ENCODE data around the gene ACAD9. TPM values are rescaled to one million over a fixed set of nuclear protein-coding genes. Genes with fewer than 3 reads are reported as not detected.

ACAD9 gene
- total RNA-seq, 1 experiment from 2014 or later = 76.5 TPM

GRCh38 chr3:128942161-128942952, 62.9 kb downstream of the ACAD9 start:
- ChIA-PET CTCF (interaction anchor here (0.6 to 0.7 kb wide), 4 partner anchors 282 to 438 kb away, joined by 3 to 7 read pairs (median 4); no protein-coding TSS in a partner anchor), POLR2A (ENCODE audit: unreplicated experiment) (interaction anchor here (0.7 kb wide), 2 partner anchors 287 to 293 kb away, joined by 3 to 11 read pairs; no protein-coding TSS in a partner anchor)
- DNase-seq = peak; percentile 79 to 81

DNA sequence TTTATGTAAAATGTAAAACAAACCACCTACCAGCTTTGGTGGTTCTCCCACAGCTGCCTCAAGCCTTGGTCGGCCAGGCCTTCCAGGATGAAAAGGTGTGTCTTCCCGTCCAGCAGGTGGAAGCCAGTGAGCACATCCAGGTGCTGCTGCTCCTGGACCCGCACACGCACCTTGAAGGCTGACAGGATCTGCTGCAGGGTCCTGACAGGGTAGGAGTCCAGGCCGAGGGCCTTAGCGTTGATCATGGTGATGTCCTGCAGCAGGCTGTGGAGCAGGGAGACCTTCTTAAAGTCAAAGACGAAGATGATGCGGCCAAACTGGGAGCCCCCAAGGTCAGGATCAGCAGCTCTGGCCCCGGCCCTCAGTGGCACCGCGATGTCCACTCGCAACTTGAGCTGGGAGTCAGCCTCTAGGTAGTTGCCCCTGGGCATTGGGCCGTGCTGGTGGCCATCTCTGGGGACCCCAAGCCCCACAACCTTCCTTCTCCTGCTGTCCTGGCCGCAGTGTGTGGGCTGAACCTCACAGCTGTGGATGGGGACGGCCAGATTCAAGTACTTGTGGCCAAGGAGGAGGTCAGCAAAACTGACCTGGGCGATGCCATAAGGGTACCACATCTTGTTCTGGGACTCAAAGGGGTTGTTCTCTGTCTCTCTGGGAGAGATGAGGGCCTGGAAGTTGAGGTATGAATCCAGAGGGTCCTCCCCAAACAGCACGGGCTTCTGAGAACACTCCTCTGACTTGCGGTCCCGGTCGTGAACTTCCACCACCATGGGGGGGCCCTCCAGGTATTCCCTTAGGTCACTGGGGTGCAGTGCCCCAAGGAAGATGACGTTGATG, 65.8 kb downstream of the ACAD9 start:
- CTCF ChIA-PET = no interaction called here

More at GRCh38 chr3:128942161-128942952, 62.9 kb downstream of the ACAD9 start:
- H3F3A ChIP-seq (ENCODE audit: insufficient read depth, low read depth) = 0 out of 2 replicates have a peak, but pooled peaks cover 2% of the 10 kb centered on the region
- H3K4me2 ChIP-seq = no peak overlapping the region
- H3K79me2 ChIP-seq (ENCODE audit: low read depth) = no peaks in the 10 kb centered on the region
- H3K4me1 ChIP-seq (replicated peaks; ENCODE audit: insufficient read depth) = peaks cover 10% of the 10 kb centered on the region; the same call in 1 of the 2 replicates
- no peak overlapping the region for H3K27ac ChIP-seq
- H3K9me3 ChIP-seq (ENCODE audit: insufficient read depth, low read depth) = no peaks in the 10 kb centered on the region
- intact Hi-C loops (cut with micrococcal nuclease; ENCODE audit: unreplicated experiment) = loop anchor here (5.0 kb wide), 1 partner anchor 65 kb away; the partner anchor contains the start of gene ACAD9
- H2AFZ ChIP-seq = no peak overlapping the region
- no peaks in the 10 kb centered on the region for H3K9me2 ChIP-seq (ENCODE audit: insufficient read depth)
- H4K20me1 ChIP-seq (ENCODE audit: insufficient read depth) = no peaks in the 10 kb centered on the region
- H3K4me3 ChIP-seq = no peak overlapping the region
- no TSS peak for BruUV-seq (replicated peaks)
- TF ChIP-seq CTCF (conservative IDR thresholded peaks at IDR 0.05) (no peak), EZH2 (IDR thresholded peaks at IDR 0.05; ENCODE audit: low read depth) (no peak)
- H3K36me3 ChIP-seq (ENCODE audit: low read depth) = no peaks in the 10 kb centered on the region
- no peaks in the 10 kb centered on the region for H3K27me3 ChIP-seq (ENCODE audit: insufficient read depth, low read depth)

More for the DNA sequence above, 65.8 kb downstream of the ACAD9 start:
- POLR2A ChIA-PET (ENCODE audit: unreplicated experiment) = no interaction called here
- intact Hi-C loops (cut with micrococcal nuclease; ENCODE audit: unreplicated experiment) = no loop called here
- Histone ChIP-seq H3K4me1 (replicated peaks; ENCODE audit: insufficient read depth) (peaks cover 10% of the 10 kb centered on the region; the same call in 1 of the 2 replicates), H2AFZ (no peak overlapping the region), H3K4me3 (no peak overlapping the region), H3K9me3 (ENCODE audit: insufficient read depth, low read depth) (no peaks in the 10 kb centered on the region), H3K27me3 (ENCODE audit: insufficient read depth, low read depth) (no peaks in the 10 kb centered on the region), H3K79me2 (ENCODE audit: low read depth) (no peaks in the 10 kb centered on the region), H3K27ac (no peak overlapping the region), H4K20me1 (ENCODE audit: insufficient read depth) (no peaks in the 10 kb centered on the region), H3K9me2 (ENCODE audit: insufficient read depth) (no peaks in the 10 kb centered on the region), H3K36me3 (ENCODE audit: low read depth) (no peaks in the 10 kb centered on the region), H3K4me2 (no peak overlapping the region), H3F3A (ENCODE audit: insufficient read depth, low read depth) (0 out of 2 replicates have a peak, but pooled peaks cover 2% of the 10 kb centered on the region)
- DNase-seq = no peak
- BruUV-seq (replicated peaks) = no TSS peak
- TF ChIP-seq CTCF (conservative IDR thresholded peaks at IDR 0.05) = no peak
